GM23248 (cell line): ENCODE results near the gene BRINP1. TPM values are rescaled to one million over a fixed set of nuclear protein-coding genes. Genes with fewer than 3 reads are reported as not detected.

ENCODE experiments used
- DNase-seq: peaks from one replicate; pipeline ENCODE4 v3.0.0-alpha.2; 2015
- H2AFZ ChIP-seq: fragments of 200-600 bp; sonication (generic); 2 replicates; pipeline ENCODE4 v1.6.1; 2016; ENCODE audit warnings: antibody characterized with exemption
- H3F3A ChIP-seq: fragments of 200-600 bp; sonication (generic); 2 replicates; pipeline ENCODE4 v1.6.1; 2016; ENCODE audit warnings: mild to moderate bottlenecking, antibody characterized with exemption, mixed run types; ENCODE audit not compliant: insufficient read depth
- H3K27ac ChIP-seq: fragments of 200-600 bp; sonication (generic); 2 replicates; pipeline ENCODE4 v1.5.1; 2016; ENCODE audit warnings: mild to moderate bottlenecking
- H3K27me3 ChIP-seq: fragments of 200-600 bp; sonication (generic); replicated peaks from 2 replicates; pipeline ENCODE4 v1.6.1; 2016; ENCODE audit warnings: mild to moderate bottlenecking; ENCODE audit not compliant: insufficient read depth
- H3K36me3 ChIP-seq: fragments of 200-600 bp; sonication (generic); 2 replicates; pipeline ENCODE4 v1.6.1; 2016; ENCODE audit warnings: low read depth, mild to moderate bottlenecking
- H3K4me1 ChIP-seq: fragments of 200-600 bp; sonication (generic); 2 replicates; pipeline ENCODE4 v1.6.1; 2016; ENCODE audit warnings: mild to moderate bottlenecking; ENCODE audit not compliant: insufficient read depth
- H3K4me2 ChIP-seq: fragments of 200-600 bp; sonication (generic); one replicate; pipeline ENCODE4 v1.6.1; 2016; ENCODE audit warnings: mild to moderate bottlenecking; ENCODE audit not compliant: unreplicated experiment
- H3K4me3 ChIP-seq: fragments of 200-600 bp; sonication (generic); 2 replicates; pipeline ENCODE4 v1.5.1; 2016; ENCODE audit warnings: mild to moderate bottlenecking
- H3K79me2 ChIP-seq: fragments of 200-600 bp; sonication (generic); 2 replicates; pipeline ENCODE4 v1.6.1; 2016; ENCODE audit warnings: mild to moderate bottlenecking; ENCODE audit not compliant: insufficient read depth
- H3K9ac ChIP-seq: fragments of 200-600 bp; sonication (generic); 2 replicates; pipeline ENCODE4 v1.6.1; 2016; ENCODE audit warnings: mild to moderate bottlenecking
- H3K9me2 ChIP-seq: fragments of 200-600 bp; sonication (generic); 2 replicates; pipeline ENCODE4 v1.6.1; 2016; ENCODE audit warnings: mixed run types, mild to moderate bottlenecking, moderate library complexity; ENCODE audit not compliant: insufficient read depth
- H3K9me3 ChIP-seq: fragments of 200-600 bp; sonication (generic); one replicate; pipeline ENCODE4 v1.6.1; 2017; ENCODE audit warnings: low read depth
- H4K20me1 ChIP-seq: fragments of 200-600 bp; sonication (generic); 2 replicates; pipeline ENCODE4 v1.6.0; 2016; ENCODE audit not compliant: insufficient read depth
- EZH2 ChIP-seq: fragments of 200-600 bp; sonication (generic); IDR thresholded peaks from 2 replicates; pipeline ENCODE4 v1.6.1; 2018; ENCODE audit warnings: antibody characterized with exemption, mild to moderate bottlenecking; ENCODE audit not compliant: insufficient read depth, poor library complexity, severe bottlenecking
- EZH2phosphoT487 ChIP-seq: fragments of 200-600 bp; sonication (generic); IDR thresholded peaks from 2 replicates; pipeline ENCODE4 v1.6.1; 2018; ENCODE audit warnings: antibody characterized with exemption, moderate library complexity, mild to moderate bottlenecking, low read depth; ENCODE audit not compliant: insufficient read depth
- WGBS, 2 experiments: methylation state at CpG; one replicate each; pipeline ENCODE4 v1.1.6; 2015 to 2017; ENCODE audit warnings: low lambda C conversion rate in 2 of 2, low coverage in 1 of 2; ENCODE audit errors: missing lambda C conversion rate in 2 of 2; 5-methylcytosine and 5-hydroxymethylcytosine counted together
- in situ Hi-C: fragments of 300-500 bp; cut with MboI; formaldehyde crosslinking; loops from 2 replicates; pipeline ENCODE4 v1.15.0; 2020
- polyA plus RNA-seq: library from polyadenylated mRNA; unstranded; fragments of >200 nt; fragmentation: Nextera tagmentation; extraction: Ambion mirVana; gene quantifications from 2 replicates; pipeline ENCODE4 v1.2.1, GENCODE V29; 2016
- total RNA-seq: library from RNA; depleted of rRNA; stranded (reverse); fragments of >200 nt; shearing (Covaris generic); gene quantifications from 2 replicates; pipeline ENCODE4 v1.2.3, GENCODE V29; 2014

Gene BRINP1
- total and polyA plus RNA-seq, 2 experiments from 2014 or later, result 6.0 to 9.0 TPM

DNA sequence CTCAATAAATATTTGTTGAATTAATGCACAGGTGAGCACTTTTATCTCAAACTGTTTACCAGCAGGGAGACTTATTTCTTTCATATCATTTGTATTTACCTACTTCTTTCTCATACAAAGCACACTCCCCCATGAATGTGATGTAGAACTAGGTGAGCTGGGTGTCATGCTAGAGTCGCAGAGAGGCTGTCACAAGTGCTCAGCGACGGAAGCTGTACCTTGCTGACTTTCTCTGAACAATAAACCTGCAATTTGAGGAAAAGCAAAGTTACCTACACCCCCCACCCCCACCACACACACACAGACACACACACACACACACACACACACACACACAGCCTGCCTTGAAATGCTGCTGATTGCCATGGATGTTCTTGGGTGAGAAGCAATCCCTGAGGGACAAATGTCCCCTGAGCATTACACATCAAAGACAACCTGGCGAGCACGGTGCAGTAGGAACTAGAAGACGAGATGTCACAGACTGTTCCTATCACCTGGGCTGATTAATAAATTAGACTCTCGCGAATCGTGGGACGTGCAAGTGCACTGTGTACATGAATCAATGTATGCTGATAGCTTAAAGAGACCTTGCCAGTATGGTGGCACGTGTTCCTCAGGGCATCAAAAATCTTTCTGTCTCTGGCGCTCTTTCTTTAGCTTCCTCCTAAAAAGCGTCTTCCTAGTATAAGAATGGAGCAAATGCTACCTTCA is 66.1 kb downstream of the BRINP1 start:
- WGBS, 2 experiments, result 56 to 58% methylated on average over 13 of the region's 13 CpGs
- Histone ChIP-seq H4K20me1 (no peaks in the 10 kb centered on the region), H2AFZ (no peak overlapping the region), H3K4me2 (no peak overlapping the region), H3K27ac (no peak overlapping the region), H3F3A (no peaks in the 10 kb centered on the region), H3K27me3 (0 out of 2 replicates have a peak, but pooled peaks cover 4% of the 10 kb centered on the region), H3K9me2 (no peaks in the 10 kb centered on the region), H3K9me3 (no peaks in the 10 kb centered on the region), H3K4me3 (no peak overlapping the region), H3K79me2 (no peaks in the 10 kb centered on the region), H3K9ac (no peak overlapping the region), H3K36me3 (no peaks in the 10 kb centered on the region), H3K4me1 (no peaks in the 10 kb centered on the region)
- TF ChIP-seq EZH2 (no peak), EZH2phosphoT487 (no peak)
- DNase-seq, result no peak
- in situ Hi-C loops, result no loop called here

DNA sequence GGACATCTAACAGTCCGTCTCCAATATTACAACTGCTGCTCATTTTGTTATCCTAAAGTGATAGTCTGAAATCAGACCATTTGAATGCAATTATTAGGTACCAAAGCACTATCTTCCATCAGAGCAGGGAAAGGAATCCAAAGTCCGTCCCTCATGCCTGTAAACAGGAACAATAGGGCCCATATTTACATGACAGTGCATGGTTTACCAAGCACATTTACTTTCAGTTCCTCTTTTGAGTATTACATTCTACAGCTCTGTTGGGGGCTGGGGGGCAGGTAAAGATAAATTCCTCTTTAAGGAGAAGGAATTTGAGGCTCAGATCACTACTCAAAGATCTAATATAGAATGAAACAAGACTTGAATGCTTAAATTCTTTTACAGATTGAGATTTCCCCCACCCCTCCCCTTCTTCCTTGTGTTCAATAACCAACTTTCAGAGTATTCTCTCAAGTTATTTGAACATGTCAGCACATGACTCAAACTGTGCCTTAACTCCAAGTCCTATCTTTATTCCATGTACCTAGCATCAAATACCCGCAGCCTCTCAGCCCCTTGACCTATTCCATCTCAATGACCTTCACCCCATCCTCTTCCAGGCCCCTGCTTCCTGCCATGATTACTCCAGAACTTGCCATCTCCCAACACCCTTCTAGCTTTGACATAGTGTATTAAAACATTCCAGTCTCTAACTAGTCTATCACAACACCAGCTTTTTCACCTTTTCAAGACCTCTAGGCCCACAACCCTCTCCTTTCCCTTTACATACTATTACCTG is 71.0 kb downstream of the BRINP1 start:
- no peak overlapping the region for H3K27ac ChIP-seq
- no peak overlapping the region for H3K4me2 ChIP-seq
- H3K4me3 ChIP-seq, result no peak overlapping the region
- H3F3A ChIP-seq, result no peaks in the 10 kb centered on the region
- no peak overlapping the region for H3K9ac ChIP-seq
- no peak overlapping the region for H2AFZ ChIP-seq
- no peaks in the 10 kb centered on the region for H3K9me3 ChIP-seq
- TF ChIP-seq EZH2 (no peak), EZH2phosphoT487 (no peak)
- 45 to 59% methylated on average over 3 of the region's 3 CpGs for WGBS, 2 experiments
- H4K20me1 ChIP-seq, result no peaks in the 10 kb centered on the region
- H3K36me3 ChIP-seq, result no peaks in the 10 kb centered on the region
- H3K79me2 ChIP-seq, result no peaks in the 10 kb centered on the region
- in situ Hi-C loops, result no loop called here
- H3K4me1 ChIP-seq, result no peaks in the 10 kb centered on the region
- H3K27me3 ChIP-seq, result 0 out of 2 replicates have a peak, but pooled peaks cover 4% of the 10 kb centered on the region
- no peaks in the 10 kb centered on the region for H3K9me2 ChIP-seq
- DNase-seq, result no peak

DNA sequence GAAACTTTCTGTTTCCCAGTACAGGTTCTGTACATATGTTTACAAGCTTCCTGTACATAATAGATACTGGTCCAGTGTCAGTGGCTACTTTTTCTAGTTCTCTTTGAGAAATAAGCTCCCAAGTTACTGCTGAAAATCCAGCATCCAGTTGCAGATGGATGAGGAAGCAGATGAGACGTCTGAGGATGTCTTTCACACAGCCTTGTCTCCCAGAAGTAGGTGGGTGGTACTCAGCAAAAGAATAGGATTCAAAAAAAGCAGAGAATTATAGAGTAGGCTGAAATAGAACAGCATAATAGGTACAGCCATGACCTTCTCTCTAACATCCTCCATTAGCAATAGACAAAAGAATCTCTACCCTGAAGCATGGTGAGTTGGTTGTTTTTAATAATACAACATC is 77.7 kb downstream of the BRINP1 start:
- Histone ChIP-seq H3K36me3 (no peaks in the 10 kb centered on the region), H3K4me2 (no peak overlapping the region), H2AFZ (no peak overlapping the region), H3K9me3 (no peaks in the 10 kb centered on the region), H3K4me3 (no peak overlapping the region), H4K20me1 (no peaks in the 10 kb centered on the region), H3K4me1 (no peaks in the 10 kb centered on the region), H3K27me3 (no peaks in the 10 kb centered on the region), H3K9me2 (no peaks in the 10 kb centered on the region), H3K79me2 (no peaks in the 10 kb centered on the region), H3K27ac (no peak overlapping the region), H3F3A (no peaks in the 10 kb centered on the region), H3K9ac (no peak overlapping the region)
- no peak for DNase-seq
- in situ Hi-C loops, result no loop called here
- WGBS, 2 experiments, result 21 to 58% methylated on average over 1 of the region's 1 CpG
- TF ChIP-seq EZH2phosphoT487 (no peak), EZH2 (no peak)

DNA sequence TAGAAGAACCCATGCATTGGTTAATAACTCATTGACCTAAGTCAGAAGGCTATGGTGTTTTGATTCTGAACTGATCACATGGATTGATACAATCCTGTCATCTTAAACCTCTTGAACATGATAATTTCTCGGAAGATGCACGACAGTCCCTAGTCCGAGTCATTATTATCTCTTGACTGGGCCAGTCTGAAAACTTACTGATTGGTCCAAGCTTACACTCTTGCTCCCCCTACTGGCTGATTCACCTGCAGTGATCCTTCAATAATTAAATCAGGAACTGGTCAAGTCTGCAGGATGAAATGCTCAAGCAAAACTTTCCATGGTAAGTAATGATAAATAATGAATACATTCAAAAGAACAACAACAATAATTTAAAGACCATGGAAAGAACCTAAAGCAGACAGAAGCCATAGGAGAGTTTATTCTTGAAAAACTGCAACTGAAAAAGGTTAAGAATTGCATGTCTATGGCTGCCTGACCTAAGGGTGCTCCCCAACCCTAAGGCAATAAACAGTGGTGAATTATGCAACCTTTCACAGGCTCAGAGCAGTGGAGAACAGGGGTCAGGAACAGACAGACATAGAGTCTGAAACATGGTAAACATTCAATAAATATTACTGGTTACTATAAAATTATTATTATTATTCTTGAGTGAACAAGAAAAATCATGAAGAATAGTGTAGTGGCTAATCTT is 79.3 kb downstream of the BRINP1 start:
- H3K4me1 ChIP-seq, result peaks cover 1% of the 10 kb centered on the region

More for the DNA sequence above, 79.3 kb downstream of the BRINP1 start:
- Histone ChIP-seq H3K27ac (no peak overlapping the region), H3K4me2 (no peak overlapping the region), H3K27me3 (no peaks in the 10 kb centered on the region), H3K36me3 (no peaks in the 10 kb centered on the region), H4K20me1 (no peaks in the 10 kb centered on the region), H3K9me2 (no peaks in the 10 kb centered on the region), H3K79me2 (no peaks in the 10 kb centered on the region), H2AFZ (no peak overlapping the region), H3K9ac (no peak overlapping the region), H3K9me3 (no peaks in the 10 kb centered on the region), H3K4me3 (no peak overlapping the region), H3F3A (0 out of 2 replicates have a peak, but pooled peaks cover 2% of the 10 kb centered on the region)
- 4 to 8% methylated on average over 3 of the region's 3 CpGs for WGBS, 2 experiments
- TF ChIP-seq EZH2 (no peak), EZH2phosphoT487 (no peak)
- in situ Hi-C loops, result no loop called here
- peak; percentile 73 for DNase-seq
